NCI-H226 (cell line): ENCODE results near the gene IGLL1.
"Not testable (repeated sequence)": the region's sequence is repeated elsewhere in the genome, so short reads cannot be mapped to it uniquely, and the experiment has no call there.

Experiments used
- DNase-seq: peaks from one replicate; pipeline ENCODE4 v3.0.0-alpha.2; 2015

IGLL1 gene

GRCh38 chr22:23561025-23561510 lies 19.0 kb downstream of the IGLL1 start:
- DNase-seq = not testable (repeated sequence)

GRCh38 chr22:23560215-23560614 lies 19.9 kb downstream of the IGLL1 start:
- not testable (repeated sequence) for DNase-seq

- no peak for DNase-seq
Observed at GRCh38 chr22:23557467-23557866, 22.6 kb downstream of the IGLL1 start.

- no peak for DNase-seq
Observed at GRCh38 chr22:23557036-23557435, 23.1 kb downstream of the IGLL1 start.

GRCh38 chr22:23556026-23556620 lies 24.0 kb downstream of the IGLL1 start:
- DNase-seq = no peak

GRCh38 chr22:23555118-23555517 lies 25.0 kb downstream of the IGLL1 start:
- DNase-seq = no peak

- no peak for DNase-seq
Observed at GRCh38 chr22:23553924-23554870, 25.9 kb downstream of the IGLL1 start.

- no peak for DNase-seq
Observed at GRCh38 chr22:23553438-23553837, 26.7 kb downstream of the IGLL1 start.

GRCh38 chr22:23552573-23552972 lies 27.5 kb downstream of the IGLL1 start:
- no peak for DNase-seq

- DNase-seq = no peak
Observed at GRCh38 chr22:23551385-23551784, 28.7 kb downstream of the IGLL1 start.

- no peak for DNase-seq
Observed at GRCh38 chr22:23550049-23550650, 29.9 kb downstream of the IGLL1 start.

GRCh38 chr22:23549198-23549595 lies 30.9 kb downstream of the IGLL1 start:
- DNase-seq = no peak

- no peak for DNase-seq
Observed at GRCh38 chr22:23548501-23549197, 31.4 kb downstream of the IGLL1 start.

GRCh38 chr22:23547818-23548500 lies 32.1 kb downstream of the IGLL1 start:
- no peak for DNase-seq

GRCh38 chr22:23547382-23547781 lies 32.7 kb downstream of the IGLL1 start:
- not testable (repeated sequence) for DNase-seq

- DNase-seq = no peak
Observed at GRCh38 chr22:23544852-23545251, 35.2 kb downstream of the IGLL1 start.

- DNase-seq = not testable (repeated sequence)
Observed at GRCh38 chr22:23543506-23544000, 36.5 kb downstream of the IGLL1 start.

GRCh38 chr22:23542933-23543332 lies 37.2 kb downstream of the IGLL1 start:
- no peak for DNase-seq

- not testable (repeated sequence) for DNase-seq
Observed at GRCh38 chr22:23542391-23542790, 37.7 kb downstream of the IGLL1 start.

- DNase-seq = not testable (repeated sequence)
Observed at GRCh38 chr22:23541849-23542281, 38.2 kb downstream of the IGLL1 start.

- DNase-seq = not testable (repeated sequence)
Observed at GRCh38 chr22:23540837-23541236, 39.3 kb downstream of the IGLL1 start.

- DNase-seq = not testable (repeated sequence)
Observed at GRCh38 chr22:23539839-23540198, 40.3 kb downstream of the IGLL1 start.
